GM18520 (cell line): ENCODE data around the gene DUSP22.

Experiments used
- ATAC-seq: cut with Tn5 transposase; IDR thresholded peaks from one replicate; pipeline ENCODE4 v1.9.1; 2021; ENCODE audit not compliant: unreplicated experiment

Gene DUSP22

GRCh38 chr6:336159-337114 is 44.1 kb downstream of the DUSP22 start:
- ATAC-seq = no peak

GRCh38 chr6:337805-338368 is 45.6 kb downstream of the DUSP22 start:
- no peak for ATAC-seq

GRCh38 chr6:338815-339262 is 46.6 kb downstream of the DUSP22 start:
- no peak for ATAC-seq

- no peak for ATAC-seq
Measured at GRCh38 chr6:339480-339879, 47.2 kb downstream of the DUSP22 start.

GRCh38 chr6:340186-340955 is 48.1 kb downstream of the DUSP22 start:
- no peak for ATAC-seq

- peak; percentile 21 for ATAC-seq
Measured at GRCh38 chr6:340991-341827, 48.9 kb downstream of the DUSP22 start.

- ATAC-seq = peak; percentile 33
Measured at GRCh38 chr6:341914-342831, 49.9 kb downstream of the DUSP22 start.

- ATAC-seq = no peak
Measured at GRCh38 chr6:342832-343179, 50.5 kb downstream of the DUSP22 start.

- no peak for ATAC-seq
Measured at GRCh38 chr6:343226-343935, 51.1 kb downstream of the DUSP22 start.

- ATAC-seq = no peak
Measured at GRCh38 chr6:343960-344815, 51.9 kb downstream of the DUSP22 start.

GRCh38 chr6:344816-345340 is 52.6 kb downstream of the DUSP22 start:
- no peak for ATAC-seq

GRCh38 chr6:345747-346385 is 53.6 kb downstream of the DUSP22 start:
- no peak for ATAC-seq

GRCh38 chr6:346386-347030 is 54.2 kb downstream of the DUSP22 start:
- no peak for ATAC-seq

- peak; percentile 55 for ATAC-seq
Measured at GRCh38 chr6:347232-347631, 54.9 kb downstream of the DUSP22 start.

GRCh38 chr6:347951-348859 is 55.9 kb downstream of the DUSP22 start:
- no peak for ATAC-seq

GRCh38 chr6:348860-349396 is 56.6 kb downstream of the DUSP22 start:
- ATAC-seq = no peak
